Activated effector memory CD4-positive, alpha-beta T cell treated with anti-CD3 and anti-CD28 coated beads, Interleukin-2, amount 50 U/mL, for 16 hours (primary cell): Measurements from ENCODE around the gene MYT1.

ENCODE experiments used
- DNase-seq: peaks from one replicate; pipeline ENCODE4 v3.0.0-alpha.2; 2020

The MYT1 gene

DNA sequence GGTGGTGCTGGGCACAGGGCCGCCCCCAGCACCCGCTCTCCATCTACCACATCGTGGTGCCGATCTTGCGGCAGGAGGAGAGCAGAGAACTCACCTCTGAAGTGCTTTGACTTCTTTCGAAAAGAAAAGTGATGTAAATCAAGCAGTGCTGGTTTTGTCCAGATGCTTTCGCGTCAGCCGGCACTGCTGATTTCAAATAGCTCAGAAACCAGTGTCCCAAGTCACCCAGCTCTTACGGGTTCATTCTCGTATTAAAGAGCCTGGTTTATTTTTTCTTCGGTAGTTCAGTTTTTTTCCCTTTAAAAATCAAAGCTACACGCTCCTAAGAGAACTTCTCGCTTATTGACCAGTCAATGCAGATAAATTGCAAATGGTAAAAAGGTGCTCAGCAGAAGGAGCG is 32.1 kb downstream of the MYT1 start:
- DNase-seq, result no peak

- no peak for DNase-seq
These were observed 32.6 kb downstream of the MYT1 start for GRCh38 chr20:64196847-64197306.

GRCh38 chr20:64198347-64198746 is 34.1 kb downstream of the MYT1 start:
- DNase-seq, result no peak

GRCh38 chr20:64199395-64199794 is 35.1 kb downstream of the MYT1 start:
- no peak for DNase-seq

DNA sequence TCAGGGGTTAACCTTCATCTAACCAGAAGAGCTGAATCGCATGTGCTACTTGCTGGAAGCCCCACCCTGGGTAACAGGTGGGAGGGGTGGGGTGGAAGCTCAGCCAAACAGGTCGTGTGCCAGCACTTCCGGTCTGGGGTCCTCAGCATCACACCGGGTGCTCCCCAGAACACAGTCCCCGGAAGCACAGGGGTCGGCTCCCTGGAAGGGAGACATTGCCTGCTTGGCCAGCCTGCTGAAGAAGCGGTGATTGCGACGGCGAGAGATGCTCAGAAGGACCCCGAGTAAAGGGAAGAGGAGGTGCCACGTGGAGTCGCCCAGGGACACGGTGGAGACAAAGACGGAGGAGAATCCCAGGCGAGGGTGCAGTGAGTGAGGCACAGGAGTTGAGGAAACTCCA is 36.5 kb downstream of the MYT1 start:
- no peak for DNase-seq

GRCh38 chr20:64201653-64202052 is 37.4 kb downstream of the MYT1 start:
- DNase-seq, result no peak

DNA sequence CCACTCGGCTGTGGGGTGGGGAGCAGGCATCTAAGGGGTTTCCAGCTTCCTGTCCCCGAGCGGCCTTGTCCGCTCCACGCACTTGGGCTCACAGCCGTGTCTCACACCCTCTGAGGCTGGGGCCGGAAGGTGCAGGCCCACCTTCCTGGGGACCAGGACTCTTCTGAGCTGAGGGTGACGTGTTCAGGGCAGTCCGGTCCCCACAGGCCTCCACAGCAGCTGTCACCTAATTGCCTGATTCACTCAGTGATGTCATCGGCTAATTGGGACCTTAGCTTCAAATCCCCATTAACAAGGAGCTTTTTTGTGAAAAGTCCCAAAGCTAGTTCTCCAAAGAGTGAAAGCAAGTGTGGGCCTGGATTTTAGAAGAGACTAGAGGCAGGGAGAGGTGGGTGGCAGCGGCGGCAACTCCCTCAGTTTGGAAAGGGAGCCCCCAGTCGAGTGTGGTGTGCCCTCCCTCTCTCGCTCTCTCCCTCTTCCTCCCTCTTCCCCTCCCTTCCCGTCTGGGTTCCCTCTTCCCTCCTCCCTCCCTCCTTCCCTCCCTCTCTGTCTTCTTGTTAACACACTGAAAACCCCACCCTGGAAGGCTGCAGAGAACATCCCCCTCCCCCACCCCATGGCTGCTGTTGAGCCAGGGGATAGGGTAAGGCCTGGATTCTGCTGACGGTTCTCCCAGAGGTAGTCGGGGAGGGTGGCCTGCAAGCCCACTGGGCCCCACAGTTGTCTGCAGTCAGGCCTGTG is 39.0 kb downstream of the MYT1 start:
- no peak for DNase-seq

GRCh38 chr20:64205611-64206026 is 41.4 kb downstream of the MYT1 start:
- DNase-seq, result no peak

DNA sequence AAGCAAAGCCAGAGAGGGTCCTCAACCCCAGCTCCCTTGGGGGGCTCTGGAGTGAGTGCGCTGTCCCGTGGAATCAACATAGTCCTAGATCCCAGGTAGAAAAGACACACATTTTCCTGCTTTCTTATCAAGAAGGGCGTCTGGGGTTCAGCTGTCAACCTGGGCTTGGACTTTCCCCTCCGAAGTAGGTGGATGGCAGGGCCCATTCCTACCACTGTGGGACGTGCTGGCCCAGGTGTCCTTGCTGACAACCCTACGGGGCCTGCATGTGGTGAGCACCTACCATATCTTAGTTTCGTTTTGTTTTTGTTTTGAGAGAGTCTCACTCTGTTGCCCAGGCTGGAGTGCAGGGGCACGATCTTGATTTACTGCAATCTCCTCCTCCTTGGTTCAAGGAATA is 42.4 kb downstream of the MYT1 start:
- no peak for DNase-seq

- no peak for DNase-seq
These were observed 43.7 kb downstream of the MYT1 start for GRCh38 chr20:64207641-64208590.

DNA sequence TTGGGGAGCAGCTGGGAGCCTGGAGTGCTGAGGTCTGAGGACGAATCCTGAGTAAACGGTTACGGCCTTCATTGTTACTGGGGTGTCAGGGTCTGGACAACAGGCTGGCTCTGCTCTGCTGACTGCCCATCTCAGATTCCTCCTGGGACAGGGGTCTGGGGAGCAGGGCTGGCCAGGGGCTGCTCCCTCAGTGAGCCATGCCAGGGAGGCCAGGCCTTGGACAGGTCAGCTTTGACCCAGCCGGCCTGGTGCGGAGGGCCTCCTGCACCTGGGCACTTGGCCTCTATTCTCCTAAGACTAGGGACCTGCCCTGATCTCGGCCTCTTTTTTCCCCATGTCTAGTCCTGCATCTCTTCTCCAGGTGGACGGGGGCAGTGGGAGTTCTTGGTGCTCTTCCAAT is 44.9 kb downstream of the MYT1 start:
- DNase-seq, result no peak

GRCh38 chr20:64210656-64211369 is 46.6 kb downstream of the MYT1 start:
- DNase-seq, result no peak

DNA sequence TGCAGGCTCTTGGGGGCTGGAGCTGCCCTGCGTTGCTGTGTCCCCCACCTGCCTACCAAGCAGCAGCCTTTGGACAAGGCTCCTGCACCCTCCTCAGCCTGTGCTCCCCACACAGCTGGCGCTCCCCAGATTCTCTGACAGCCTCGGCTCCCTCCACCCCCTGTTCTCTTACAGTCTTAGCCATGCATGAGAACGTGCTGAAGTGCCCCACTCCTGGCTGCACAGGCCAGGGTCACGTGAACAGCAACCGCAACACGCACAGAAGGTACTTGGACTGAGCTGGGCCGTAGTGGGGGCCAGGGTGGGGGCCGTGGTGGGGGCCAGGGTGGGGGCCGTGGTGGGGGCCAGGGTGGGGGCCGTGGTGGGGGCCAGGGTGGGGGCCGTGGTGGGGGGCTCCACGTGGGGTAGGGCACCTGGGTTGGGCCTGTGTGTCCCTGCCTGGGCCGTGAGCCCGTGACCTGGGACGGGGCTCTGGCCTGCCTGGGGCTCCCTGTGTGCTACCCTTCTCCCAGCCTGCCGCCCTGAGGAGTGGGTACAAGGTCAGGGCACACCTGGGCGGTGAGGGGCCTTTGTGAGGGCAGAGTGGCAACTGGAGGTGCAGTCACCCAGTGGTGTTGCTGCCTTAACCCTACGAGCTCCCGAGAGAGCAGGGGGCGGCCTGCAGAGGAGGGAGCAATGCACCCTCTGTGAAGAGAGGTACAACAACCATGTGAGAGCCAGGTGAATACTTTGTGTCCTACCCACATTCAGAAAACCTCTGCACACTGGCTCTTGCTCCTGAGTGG is 47.8 kb downstream of the MYT1 start:
- DNase-seq, result no peak

DNA sequence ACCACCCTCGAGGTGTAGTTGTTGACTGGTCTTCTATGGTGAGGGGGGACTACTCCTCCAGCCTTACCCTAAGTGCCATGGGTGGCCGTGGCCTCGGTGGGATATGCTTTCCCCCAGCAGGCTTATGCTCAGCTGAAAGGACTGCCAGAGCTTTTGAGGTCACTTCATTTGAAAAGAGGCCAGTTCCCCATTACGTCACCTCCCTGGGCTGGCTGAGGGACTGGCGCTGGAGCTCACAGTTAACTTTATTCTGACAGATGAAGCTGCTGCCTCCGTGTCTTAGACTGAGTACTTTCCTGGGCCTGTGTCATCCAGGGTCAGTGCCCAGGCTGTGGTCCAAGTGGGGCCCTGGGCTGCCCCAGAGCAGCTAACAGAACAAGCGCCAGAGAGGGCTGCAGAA is 48.5 kb downstream of the MYT1 start:
- DNase-seq, result no peak

DNA sequence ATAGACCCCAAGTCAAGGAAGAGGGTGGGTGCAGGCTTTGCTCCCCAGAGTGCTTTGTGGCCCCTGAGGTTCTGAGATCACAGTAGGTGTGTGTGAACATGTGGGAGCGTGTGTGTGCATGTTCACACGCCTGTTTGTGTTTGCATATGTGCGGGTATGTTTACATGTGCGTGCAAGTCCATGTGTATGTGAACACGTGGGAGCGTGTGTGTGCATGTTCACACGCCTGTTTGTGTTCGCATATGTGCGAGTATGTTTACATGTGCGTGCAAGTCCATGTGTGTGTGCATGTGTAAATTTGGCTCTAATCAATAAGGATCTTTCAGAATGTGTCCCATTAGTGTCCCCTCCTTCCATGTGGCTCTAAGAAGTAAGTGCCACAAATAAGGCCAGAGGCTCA is 49.9 kb downstream of the MYT1 start:
- no peak for DNase-seq

DNA sequence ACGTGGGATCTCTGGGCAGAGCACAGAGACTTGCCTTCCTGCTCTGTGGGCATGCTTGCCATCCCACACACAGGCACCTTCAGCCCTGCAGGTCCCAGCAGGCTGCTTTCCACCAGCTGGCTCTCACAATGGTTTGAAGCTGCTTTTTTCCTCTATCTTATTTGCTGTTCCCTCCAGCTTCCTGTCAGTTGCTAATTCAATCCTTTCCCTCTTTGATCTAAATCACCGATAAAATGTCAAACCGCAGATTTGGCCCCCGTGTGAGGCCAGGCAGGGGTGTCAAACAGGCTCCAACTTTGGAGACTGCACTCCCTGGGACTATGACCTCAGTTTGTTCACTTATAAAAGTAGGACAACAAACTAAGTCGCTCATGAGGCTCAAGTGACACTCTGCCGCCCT is 50.7 kb downstream of the MYT1 start:
- no peak for DNase-seq

DNA sequence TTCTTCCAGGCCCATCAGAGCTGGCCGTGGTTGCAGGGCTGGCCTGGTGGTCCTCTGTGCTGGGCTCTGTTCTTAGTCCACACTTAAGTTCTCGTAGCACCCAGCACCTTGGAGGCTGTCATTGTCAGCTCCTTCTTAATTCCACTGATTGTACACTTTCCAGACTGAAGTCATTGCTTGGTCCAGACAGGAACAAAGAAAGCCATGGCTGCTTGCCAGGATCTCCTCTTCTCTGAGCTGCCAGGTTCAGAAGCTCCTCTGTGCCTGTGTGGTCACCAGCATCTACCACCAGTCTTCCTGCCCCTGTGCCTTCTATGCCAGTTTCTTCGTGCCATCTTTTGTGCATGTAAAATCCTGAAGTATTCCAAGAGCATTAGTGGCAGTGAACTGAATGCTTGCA is 51.8 kb downstream of the MYT1 start:
- DNase-seq, result no peak

- DNase-seq, result no peak
These were observed 52.7 kb downstream of the MYT1 start for GRCh38 chr20:64216910-64217309.

DNA sequence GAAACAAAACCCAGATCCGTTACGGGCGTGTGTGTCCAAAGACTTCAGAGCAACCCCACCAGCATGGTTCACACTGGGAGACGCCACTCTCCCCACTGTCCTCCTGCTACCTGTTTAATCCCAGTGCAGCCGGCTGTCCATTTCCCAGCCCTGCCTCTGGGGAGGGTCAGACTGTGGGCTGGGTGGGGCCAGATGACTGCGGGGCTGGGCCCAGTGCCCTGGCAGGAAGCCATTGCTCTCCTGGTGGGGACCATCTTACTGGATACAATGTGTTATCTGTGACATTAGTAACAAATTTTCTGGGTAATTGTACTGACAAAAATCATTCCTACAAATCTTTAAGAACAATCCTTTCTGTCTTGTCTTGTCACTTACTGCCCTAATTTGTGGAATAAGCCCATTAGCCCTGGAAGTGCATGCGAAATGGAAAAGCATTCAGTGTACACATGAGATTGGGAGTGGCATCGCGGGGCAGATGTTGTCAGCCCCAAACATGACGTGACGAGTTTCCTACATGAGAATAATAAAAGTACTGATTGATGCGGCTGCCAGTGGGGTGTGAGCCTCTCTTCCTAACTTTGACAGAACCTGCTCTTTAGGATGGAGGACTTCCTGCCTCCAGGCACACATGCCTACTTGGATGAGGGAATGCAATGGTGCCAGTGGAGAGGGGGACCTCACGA is 53.4 kb downstream of the MYT1 start:
- DNase-seq, result no peak

DNA sequence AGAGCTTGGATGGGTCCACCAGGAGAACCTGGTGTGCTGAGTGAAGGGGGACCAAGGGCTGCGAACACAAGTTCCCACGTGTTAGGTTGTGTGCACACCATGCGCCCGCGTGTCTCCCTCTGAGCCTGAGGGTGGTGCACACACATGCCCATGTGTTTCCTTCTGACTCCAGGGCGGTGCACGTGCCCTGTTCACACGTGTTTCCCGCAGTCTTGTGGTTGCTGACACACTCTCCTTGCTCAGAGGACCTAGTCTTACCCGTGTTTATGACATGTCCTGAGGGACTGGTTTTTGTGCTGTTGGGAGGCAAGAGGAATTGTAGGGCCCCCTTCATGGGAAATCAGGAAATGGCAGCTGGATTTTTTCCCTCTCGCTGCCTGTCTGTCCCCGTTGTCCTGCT is 55.0 kb downstream of the MYT1 start:
- no peak for DNase-seq

DNA sequence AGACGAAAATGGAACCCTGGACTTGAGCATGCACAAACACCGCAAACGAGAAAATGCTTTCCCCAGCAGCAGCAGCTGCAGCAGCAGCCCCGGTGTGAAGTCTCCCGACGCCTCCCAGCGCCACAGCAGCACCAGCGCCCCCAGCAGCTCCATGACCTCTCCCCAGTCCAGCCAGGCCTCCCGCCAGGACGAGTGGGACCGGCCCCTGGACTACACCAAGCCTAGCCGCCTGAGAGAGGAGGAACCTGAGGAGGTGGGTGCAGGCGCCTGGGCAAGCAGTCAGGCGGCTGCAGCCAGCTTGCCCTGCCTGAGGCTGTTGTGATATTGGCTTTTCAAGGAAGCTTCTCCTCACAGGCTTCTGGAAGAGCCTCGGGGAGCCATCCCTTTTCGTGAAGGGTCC is 55.5 kb downstream of the MYT1 start:
- DNase-seq, result no peak

GRCh38 chr20:64220420-64220819 is 56.2 kb downstream of the MYT1 start:
- DNase-seq, result no peak
